ENCODE data around the gene TADA2A.

DNA sequence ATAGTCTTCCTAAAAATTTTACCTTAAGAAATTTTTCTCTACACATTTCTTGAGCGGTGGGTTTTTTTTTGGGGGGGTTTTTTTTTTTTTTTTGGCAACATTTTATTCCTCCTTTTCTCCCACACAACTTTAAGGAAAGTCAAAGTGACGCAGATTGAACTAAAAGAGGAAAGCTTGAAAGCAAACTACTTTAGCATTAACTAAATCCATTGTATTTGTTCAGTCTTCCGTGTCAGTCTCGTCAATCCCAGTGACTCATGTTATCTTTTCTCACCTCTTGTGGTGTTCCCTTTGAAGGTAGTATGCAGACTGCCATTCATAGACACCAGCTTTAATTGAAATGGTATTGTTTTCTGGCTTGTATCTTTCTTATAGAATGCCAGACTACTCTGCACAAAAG, 39.3 kb downstream of the TADA2A start:
- TF ChIP-seq POLR2A (IDR thresholded peaks at IDR 0.05; ENCODE audit: low read depth, low read length) (no peak), POLR2AphosphoS5 (IDR thresholded peaks at IDR 0.05; ENCODE audit: low read depth, low read length) (no peak), SPI1 (IDR thresholded peaks at IDR 0.05; ENCODE audit: low read depth, low read length) (no peak), TAF1 (IDR thresholded peaks at IDR 0.05; ENCODE audit: low read depth, low read length) (no peak), PAX5 (IDR thresholded peaks at IDR 0.05; ENCODE audit: insufficient read depth, low read length, severe bottlenecking) (no peak)

All from GM12891 (cell line).